ENCODE measurements around the gene KRABD2.

The KRABD2 gene

GRCh38 chr17:8419305-8419704 lies 42.8 kb upstream of the KRABD2 start:
- Histone ChIP-seq H3K27me3 (ENCODE audit: insufficient read depth, low read length, poor library complexity) (peaks cover 11% of the 10 kb centered on the region), H2AFZ (ENCODE audit: low read depth, low read length) (no peak overlapping the region), H3K9me3 (ENCODE audit: insufficient read depth, low read length, severe bottlenecking) (no peaks in the 10 kb centered on the region), H3K4me2 (ENCODE audit: insufficient read depth, low read length) (no peak overlapping the region), H3K36me3 (ENCODE audit: insufficient read depth, low read length) (no peaks in the 10 kb centered on the region), H3K4me3 (ENCODE audit: low read depth in 1 of 2, low read length in 2 of 2) (no peak overlapping the region), H4K20me1 (ENCODE audit: insufficient read depth, low read length) (no peaks in the 10 kb centered on the region), H3K79me2 (ENCODE audit: insufficient read depth, low read length) (no peaks in the 10 kb centered on the region), H3K9ac (ENCODE audit: low read depth, low read length) (no peak overlapping the region), H3K4me1 (ENCODE audit: insufficient read depth, low read length) (no peaks in the 10 kb centered on the region), H3K27ac (ENCODE audit: low read length) (no peak overlapping the region)
- no peak for DNase-seq
- ATAC-seq (ENCODE audit: insufficient read depth, low read depth): no peak
- TF ChIP-seq EZH2 (IDR thresholded peaks at IDR 0.05; ENCODE audit: borderline replicate concordance, low read depth, low read length, severe bottlenecking): no peak
- no peak for TF ChIP-seq CTCF (IDR thresholded peaks at IDR 0.05; ENCODE audit: borderline replicate concordance, extremely low read depth, low read length, poor library complexity, severe bottlenecking)

DNA sequence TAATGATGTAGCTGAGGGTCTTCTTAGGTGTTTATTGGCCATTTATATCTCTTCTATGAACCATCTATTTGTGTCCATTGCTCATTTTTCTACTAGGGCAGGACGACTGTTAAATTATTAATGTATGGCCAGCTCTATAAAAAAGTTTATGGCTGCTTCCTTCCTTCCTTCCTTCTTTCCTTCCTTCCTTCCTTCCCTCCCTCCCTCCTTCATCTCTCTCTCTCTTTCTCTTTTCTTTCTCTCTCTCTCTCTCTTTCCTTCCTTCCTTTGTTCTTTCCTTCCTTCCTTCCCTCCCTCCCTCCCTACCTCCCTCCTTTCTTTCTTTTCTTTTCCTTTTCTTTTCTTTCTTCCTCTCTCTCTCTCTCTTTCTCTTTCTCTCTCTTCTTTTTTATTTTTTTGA lies 42.0 kb upstream of the KRABD2 start:
- no peak overlapping the region for H3K4me3 ChIP-seq (ENCODE audit: low read depth in 1 of 2, low read length in 2 of 2)
- no peak overlapping the region for H3K27ac ChIP-seq (ENCODE audit: low read length)
- peaks cover 11% of the 10 kb centered on the region for H3K27me3 ChIP-seq (ENCODE audit: insufficient read depth, low read length, poor library complexity)
- ATAC-seq (ENCODE audit: insufficient read depth, low read depth) (no peak), DNase-seq (no peak)
- no peaks in the 10 kb centered on the region for H3K9me3 ChIP-seq (ENCODE audit: insufficient read depth, low read length, severe bottlenecking)
- no peak overlapping the region for H3K9ac ChIP-seq (ENCODE audit: low read depth, low read length)
- no peaks in the 10 kb centered on the region for H3K79me2 ChIP-seq (ENCODE audit: insufficient read depth, low read length)
- H3K4me1 ChIP-seq (ENCODE audit: insufficient read depth, low read length): no peaks in the 10 kb centered on the region
- TF ChIP-seq EZH2 (IDR thresholded peaks at IDR 0.05; ENCODE audit: borderline replicate concordance, low read depth, low read length, severe bottlenecking): no peak
- no peak for TF ChIP-seq CTCF (IDR thresholded peaks at IDR 0.05; ENCODE audit: borderline replicate concordance, extremely low read depth, low read length, poor library complexity, severe bottlenecking)
- H4K20me1 ChIP-seq (ENCODE audit: insufficient read depth, low read length): no peaks in the 10 kb centered on the region
- no peak overlapping the region for H2AFZ ChIP-seq (ENCODE audit: low read depth, low read length)
- H3K4me2 ChIP-seq (ENCODE audit: insufficient read depth, low read length): no peak overlapping the region
- H3K36me3 ChIP-seq (ENCODE audit: insufficient read depth, low read length): no peaks in the 10 kb centered on the region

DNA sequence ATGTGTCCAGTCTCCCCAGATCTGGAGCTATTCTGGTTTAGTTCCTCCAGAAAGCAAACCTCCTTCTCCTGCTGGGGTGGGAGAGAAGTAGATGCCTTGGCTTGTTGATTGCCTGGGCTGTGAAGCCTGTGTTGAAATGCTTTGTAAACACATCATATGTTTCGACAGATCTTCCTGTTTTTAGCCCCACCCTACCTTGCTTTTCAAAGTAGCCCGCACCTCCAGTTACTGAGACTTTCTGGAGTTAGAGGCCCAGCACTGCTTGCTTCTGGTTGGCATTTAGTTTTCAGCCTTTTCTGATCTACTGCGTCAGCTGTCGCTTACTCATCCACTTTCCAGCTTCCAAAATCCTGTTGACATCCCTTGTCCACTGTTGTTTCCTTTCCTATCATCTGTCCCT lies 41.3 kb upstream of the KRABD2 start:
- Histone ChIP-seq H2AFZ (ENCODE audit: low read depth, low read length) (no peak overlapping the region), H3K4me2 (ENCODE audit: insufficient read depth, low read length) (no peak overlapping the region), H3K79me2 (ENCODE audit: insufficient read depth, low read length) (no peaks in the 10 kb centered on the region), H3K27ac (ENCODE audit: low read length) (no peak overlapping the region), H3K9me3 (ENCODE audit: insufficient read depth, low read length, severe bottlenecking) (no peaks in the 10 kb centered on the region), H3K4me3 (ENCODE audit: low read depth in 1 of 2, low read length in 2 of 2) (no peak overlapping the region), H3K9ac (ENCODE audit: low read depth, low read length) (no peak overlapping the region), H3K27me3 (ENCODE audit: insufficient read depth, low read length, poor library complexity) (peaks cover 11% of the 10 kb centered on the region), H4K20me1 (ENCODE audit: insufficient read depth, low read length) (no peaks in the 10 kb centered on the region), H3K36me3 (ENCODE audit: insufficient read depth, low read length) (no peaks in the 10 kb centered on the region), H3K4me1 (ENCODE audit: insufficient read depth, low read length) (no peaks in the 10 kb centered on the region)
- ATAC-seq (ENCODE audit: insufficient read depth, low read depth) (no peak), DNase-seq (no peak)
- no peak for TF ChIP-seq EZH2 (IDR thresholded peaks at IDR 0.05; ENCODE audit: borderline replicate concordance, low read depth, low read length, severe bottlenecking)
- TF ChIP-seq CTCF (IDR thresholded peaks at IDR 0.05; ENCODE audit: borderline replicate concordance, extremely low read depth, low read length, poor library complexity, severe bottlenecking): no peak

- DNase-seq (no peak), ATAC-seq (ENCODE audit: insufficient read depth, low read depth) (no peak)
- H4K20me1 ChIP-seq (ENCODE audit: insufficient read depth, low read length): no peaks in the 10 kb centered on the region
- no peak overlapping the region for H3K27ac ChIP-seq (ENCODE audit: low read length)
- TF ChIP-seq CTCF (IDR thresholded peaks at IDR 0.05; ENCODE audit: borderline replicate concordance, extremely low read depth, low read length, poor library complexity, severe bottlenecking) (no peak), EZH2 (IDR thresholded peaks at IDR 0.05; ENCODE audit: borderline replicate concordance, low read depth, low read length, severe bottlenecking) (no peak)
- H2AFZ ChIP-seq (ENCODE audit: low read depth, low read length): no peak overlapping the region
- peaks cover 11% of the 10 kb centered on the region for H3K27me3 ChIP-seq (ENCODE audit: insufficient read depth, low read length, poor library complexity)
- H3K79me2 ChIP-seq (ENCODE audit: insufficient read depth, low read length): no peaks in the 10 kb centered on the region
- H3K9me3 ChIP-seq (ENCODE audit: insufficient read depth, low read length, severe bottlenecking): no peaks in the 10 kb centered on the region
- no peak overlapping the region for H3K4me2 ChIP-seq (ENCODE audit: insufficient read depth, low read length)
- H3K4me1 ChIP-seq (ENCODE audit: insufficient read depth, low read length): peaks cover 7% of the 10 kb centered on the region
- no peak overlapping the region for H3K9ac ChIP-seq (ENCODE audit: low read depth, low read length)
- H3K4me3 ChIP-seq (ENCODE audit: low read depth in 1 of 2, low read length in 2 of 2): no peak overlapping the region
- no peaks in the 10 kb centered on the region for H3K36me3 ChIP-seq (ENCODE audit: insufficient read depth, low read length)
Measured at GRCh38 chr17:8413938-8414337, 37.4 kb upstream of the KRABD2 start.
